ENCODE results near the gene CD2BP2. TPM values are rescaled to one million over a fixed set of nuclear protein-coding genes. Genes with fewer than 3 reads are reported as not detected.

The CD2BP2 gene
- polyA plus RNA-seq, 1 of the 3 experiments (the other 2 are of a cell fraction), result 80.8 TPM

DNA sequence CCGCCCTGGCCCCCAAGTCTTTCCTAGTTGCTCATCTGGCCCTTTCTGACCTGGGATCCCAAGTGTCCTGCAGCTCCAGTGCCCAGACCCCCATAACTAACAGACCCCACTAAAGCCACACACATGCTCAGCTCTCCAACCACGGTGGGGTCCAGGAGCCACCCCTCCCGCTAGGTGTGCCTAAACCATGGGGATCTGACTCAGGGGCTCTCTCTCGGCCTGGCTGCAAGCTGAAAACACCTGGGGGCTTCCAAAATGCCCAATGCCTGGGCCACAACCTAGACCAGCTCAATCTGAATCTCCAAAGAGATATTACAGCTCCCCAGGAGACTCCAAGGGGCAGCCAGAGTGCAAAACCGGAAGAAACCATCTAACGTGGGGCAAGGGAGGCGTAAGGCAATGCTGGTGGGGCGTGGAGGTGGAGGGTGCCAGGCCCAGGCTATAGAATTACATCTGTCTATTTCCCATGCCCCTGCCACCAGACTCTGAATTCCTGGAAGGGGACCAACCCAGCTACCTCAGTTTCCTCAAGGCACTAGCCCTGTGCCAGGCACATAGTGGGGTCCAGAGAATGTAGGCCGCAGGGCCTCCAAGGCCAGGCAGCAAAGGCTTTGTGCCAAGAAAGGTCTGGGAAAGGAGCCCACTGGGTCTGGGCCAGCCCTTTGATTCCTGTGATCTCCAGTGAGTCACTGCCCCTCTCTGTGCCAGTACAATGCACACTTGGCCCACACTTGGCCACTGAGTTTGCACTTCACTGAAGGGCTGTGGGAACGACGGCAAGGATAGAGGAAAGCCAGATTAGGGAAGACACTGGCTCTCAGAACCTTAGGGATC, 3.3 kb downstream of the CD2BP2 start (continued):
- TF ChIP-seq, protein P1, sequence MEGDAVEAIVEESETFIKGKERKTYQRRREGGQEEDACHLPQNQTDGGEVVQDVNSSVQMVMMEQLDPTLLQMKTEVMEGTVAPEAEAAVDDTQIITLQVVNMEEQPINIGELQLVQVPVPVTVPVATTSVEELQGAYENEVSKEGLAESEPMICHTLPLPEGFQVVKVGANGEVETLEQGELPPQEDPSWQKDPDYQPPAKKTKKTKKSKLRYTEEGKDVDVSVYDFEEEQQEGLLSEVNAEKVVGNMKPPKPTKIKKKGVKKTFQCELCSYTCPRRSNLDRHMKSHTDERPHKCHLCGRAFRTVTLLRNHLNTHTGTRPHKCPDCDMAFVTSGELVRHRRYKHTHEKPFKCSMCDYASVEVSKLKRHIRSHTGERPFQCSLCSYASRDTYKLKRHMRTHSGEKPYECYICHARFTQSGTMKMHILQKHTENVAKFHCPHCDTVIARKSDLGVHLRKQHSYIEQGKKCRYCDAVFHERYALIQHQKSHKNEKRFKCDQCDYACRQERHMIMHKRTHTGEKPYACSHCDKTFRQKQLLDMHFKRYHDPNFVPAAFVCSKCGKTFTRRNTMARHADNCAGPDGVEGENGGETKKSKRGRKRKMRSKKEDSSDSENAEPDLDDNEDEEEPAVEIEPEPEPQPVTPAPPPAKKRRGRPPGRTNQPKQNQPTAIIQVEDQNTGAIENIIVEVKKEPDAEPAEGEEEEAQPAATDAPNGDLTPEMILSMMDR (IDR thresholded peaks at IDR 0.05), result no peak
- no peak for TF ChIP-seq SMC3 (IDR thresholded peaks at IDR 0.05; ENCODE audit: low read depth, low read length)
- TF ChIP-seq POLR2AphosphoS5 (IDR thresholded peaks at IDR 0.05; ENCODE audit: low read depth, low read length), result peak; percentile 65
- TF ChIP-seq, protein P2, sequence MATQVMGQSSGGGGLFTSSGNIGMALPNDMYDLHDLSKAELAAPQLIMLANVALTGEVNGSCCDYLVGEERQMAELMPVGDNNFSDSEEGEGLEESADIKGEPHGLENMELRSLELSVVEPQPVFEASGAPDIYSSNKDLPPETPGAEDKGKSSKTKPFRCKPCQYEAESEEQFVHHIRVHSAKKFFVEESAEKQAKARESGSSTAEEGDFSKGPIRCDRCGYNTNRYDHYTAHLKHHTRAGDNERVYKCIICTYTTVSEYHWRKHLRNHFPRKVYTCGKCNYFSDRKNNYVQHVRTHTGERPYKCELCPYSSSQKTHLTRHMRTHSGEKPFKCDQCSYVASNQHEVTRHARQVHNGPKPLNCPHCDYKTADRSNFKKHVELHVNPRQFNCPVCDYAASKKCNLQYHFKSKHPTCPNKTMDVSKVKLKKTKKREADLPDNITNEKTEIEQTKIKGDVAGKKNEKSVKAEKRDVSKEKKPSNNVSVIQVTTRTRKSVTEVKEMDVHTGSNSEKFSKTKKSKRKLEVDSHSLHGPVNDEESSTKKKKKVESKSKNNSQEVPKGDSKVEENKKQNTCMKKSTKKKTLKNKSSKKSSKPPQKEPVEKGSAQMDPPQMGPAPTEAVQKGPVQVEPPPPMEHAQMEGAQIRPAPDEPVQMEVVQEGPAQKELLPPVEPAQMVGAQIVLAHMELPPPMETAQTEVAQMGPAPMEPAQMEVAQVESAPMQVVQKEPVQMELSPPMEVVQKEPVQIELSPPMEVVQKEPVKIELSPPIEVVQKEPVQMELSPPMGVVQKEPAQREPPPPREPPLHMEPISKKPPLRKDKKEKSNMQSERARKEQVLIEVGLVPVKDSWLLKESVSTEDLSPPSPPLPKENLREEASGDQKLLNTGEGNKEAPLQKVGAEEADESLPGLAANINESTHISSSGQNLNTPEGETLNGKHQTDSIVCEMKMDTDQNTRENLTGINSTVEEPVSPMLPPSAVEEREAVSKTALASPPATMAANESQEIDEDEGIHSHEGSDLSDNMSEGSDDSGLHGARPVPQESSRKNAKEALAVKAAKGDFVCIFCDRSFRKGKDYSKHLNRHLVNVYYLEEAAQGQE (IDR thresholded peaks at IDR 0.05; ENCODE audit: low read depth, low read length), result no peak
- no peak; a peak in 1 of 4 replicates for TF ChIP-seq EP300 (IDR thresholded peaks at IDR 0.05; ENCODE audit: borderline replicate concordance in 1 of 2, low read depth in 1 of 2, low read length in 1 of 2)
- TF ChIP-seq RXRA (IDR thresholded peaks at IDR 0.05; ENCODE audit: borderline replicate concordance, low read depth), result peak; percentile 48; the same call in 1 of the 2 replicates
- no peak for TF ChIP-seq MXI1 (IDR thresholded peaks at IDR 0.05; ENCODE audit: low read depth, low read length)
- TF ChIP-seq TEAD4 (IDR thresholded peaks at IDR 0.05; ENCODE audit: borderline replicate concordance, insufficient read depth), result no peak
- TF ChIP-seq, protein P3, sequence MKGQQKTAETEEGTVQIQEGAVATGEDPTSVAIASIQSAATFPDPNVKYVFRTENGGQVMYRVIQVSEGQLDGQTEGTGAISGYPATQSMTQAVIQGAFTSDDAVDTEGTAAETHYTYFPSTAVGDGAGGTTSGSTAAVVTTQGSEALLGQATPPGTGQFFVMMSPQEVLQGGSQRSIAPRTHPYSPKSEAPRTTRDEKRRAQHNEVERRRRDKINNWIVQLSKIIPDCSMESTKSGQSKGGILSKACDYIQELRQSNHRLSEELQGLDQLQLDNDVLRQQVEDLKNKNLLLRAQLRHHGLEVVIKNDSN (IDR thresholded peaks at IDR 0.05; ENCODE audit: borderline replicate concordance, low read depth), result no peak
- TF ChIP-seq USF2 (IDR thresholded peaks at IDR 0.05; ENCODE audit: borderline replicate concordance, low read depth, low read length), result no peak
- TF ChIP-seq SIN3A (IDR thresholded peaks at IDR 0.05; ENCODE audit: borderline replicate concordance, low read depth, low read length), result peak; percentile 82; the same call in 1 of the 2 replicates
- no peak for TF ChIP-seq GATA2 (CRISPR knock-in tag; IDR thresholded peaks at IDR 0.05)
- no peak for TF ChIP-seq FOXJ3 (CRISPR knock-in tag; IDR thresholded peaks at IDR 0.05)
- no peak for TF ChIP-seq RCOR1 (IDR thresholded peaks at IDR 0.05; ENCODE audit: low read length)
- TF ChIP-seq PBX3 (IDR thresholded peaks at IDR 0.05), result peak; percentile 28; the same call in 1 of the 2 replicates
- TF ChIP-seq, protein P4, sequence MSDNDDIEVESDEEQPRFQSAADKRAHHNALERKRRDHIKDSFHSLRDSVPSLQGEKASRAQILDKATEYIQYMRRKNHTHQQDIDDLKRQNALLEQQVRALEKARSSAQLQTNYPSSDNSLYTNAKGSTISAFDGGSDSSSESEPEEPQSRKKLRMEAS (IDR thresholded peaks at IDR 0.05; ENCODE audit: low read depth), result peak; percentile 76

All from SK-N-SH (cell line).